Neural cell (in vitro differentiated cells): ENCODE measurements around the gene OR4F17. TPM values are rescaled to one million over a fixed set of nuclear protein-coding genes. Genes with fewer than 3 reads are reported as not detected.

ENCODE experiments used
- polyA plus RNA-seq: library from polyadenylated mRNA; depleted of rRNA; stranded (reverse); fragments of >200 nt; gene quantifications from 2 replicates; pipeline ENCODE4 v1.2.3, GENCODE V29; 2014

The OR4F17 gene
- polyA plus RNA-seq, 1 donor from 2014 or later = 0.90 TPM

Other genes with a start within 250 kb of the OR4F17 start
- gene PLPP2, start 184.3 kb downstream of the OR4F17 start, polyA plus RNA-seq = 2.1 and 2.8 TPM in 2 replicates
- gene MIER2, start 237.7 kb downstream of the OR4F17 start, polyA plus RNA-seq = 13.9 and 16.0 TPM in 2 replicates